GM12891 (cell line): ENCODE measurements around the gene ZDHHC7.

Experiments
- PAX5 ChIP-seq: IDR thresholded peaks from 2 replicates; pipeline ENCODE4 v1.6.1; 2011; ENCODE audit warnings: low read length, moderate library complexity, mild to moderate bottlenecking; ENCODE audit not compliant: insufficient read depth, severe bottlenecking
- POLR2A ChIP-seq: IDR thresholded peaks from 2 replicates; pipeline ENCODE4 v1.6.1; 2011; ENCODE audit warnings: low read depth, low read length, control low read depth
- POLR2AphosphoS5 ChIP-seq: IDR thresholded peaks from 2 replicates; pipeline ENCODE4 v1.6.1; 2011; ENCODE audit warnings: low read depth, low read length, control low read depth
- SPI1 ChIP-seq: IDR thresholded peaks from 2 replicates; pipeline ENCODE4 v1.6.1; 2011; ENCODE audit warnings: low read depth, low read length, control low read depth
- TAF1 ChIP-seq: IDR thresholded peaks from 2 replicates; pipeline ENCODE4 v1.6.1; 2011; ENCODE audit warnings: low read depth, low read length, control low read depth

- no peak for TF ChIP-seq TAF1
- no peak for TF ChIP-seq POLR2A
- no peak for TF ChIP-seq POLR2AphosphoS5
- no peak for TF ChIP-seq PAX5
- TF ChIP-seq SPI1 = no peak
Measured at GRCh38 chr16:85046472-85046916, 35.2 kb upstream of the ZDHHC7 start.
